ENCODE measurements around the gene FAAP20.

The FAAP20 gene

DNA sequence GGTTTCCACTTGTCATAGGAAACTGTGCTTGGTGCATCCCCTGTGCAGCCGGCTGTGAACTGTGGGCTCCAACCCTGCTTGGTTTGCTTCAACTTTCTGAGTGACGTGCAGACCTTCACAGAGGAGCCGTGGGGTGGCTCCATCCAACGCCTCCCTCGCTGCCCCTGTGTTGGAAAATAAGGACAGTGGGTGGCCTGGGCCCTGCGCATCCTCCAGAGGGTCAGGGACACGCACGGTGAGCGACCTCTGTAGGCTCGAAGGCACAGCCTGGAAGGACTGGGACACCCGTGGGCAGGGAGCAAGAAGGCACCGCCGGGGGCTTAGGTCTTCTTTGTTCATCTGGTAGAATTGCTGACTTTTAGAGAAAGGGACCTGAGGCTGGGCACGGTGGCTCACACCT lies 6.5 kb upstream of the FAAP20 start:
- no peak overlapping the region for H3K27ac ChIP-seq (ENCODE audit: insufficient read depth, low read depth, low read length, poor library complexity, severe bottlenecking)
- no peaks in the 10 kb centered on the region for H3K36me3 ChIP-seq (ENCODE audit: control insufficient read depth, insufficient read depth, low read length)
- peaks cover 8% of the 10 kb centered on the region for H3K27me3 ChIP-seq (ENCODE audit: control insufficient read depth, insufficient read depth, low read length, poor library complexity, severe bottlenecking)
- WGBS, 2 experiments: 90 to 91% methylated on average over 14 of the region's 14 CpGs
- peaks cover 17% of the 10 kb centered on the region for H3K4me1 ChIP-seq (ENCODE audit: control insufficient read depth, insufficient read depth, low read length)
- H3K9me3 ChIP-seq (ENCODE audit: control insufficient read depth, low read length): no peaks in the 10 kb centered on the region
- no peak overlapping the region for H3K4me3 ChIP-seq (ENCODE audit: insufficient read depth, low read depth, low read length)

GRCh38 chr1:2200308-2200943 lies 5.9 kb upstream of the FAAP20 start:
- no peaks in the 10 kb centered on the region for H3K36me3 ChIP-seq (ENCODE audit: control insufficient read depth, insufficient read depth, low read length)
- H3K4me1 ChIP-seq (ENCODE audit: control insufficient read depth, insufficient read depth, low read length): peaks cover 17% of the 10 kb centered on the region
- WGBS, 2 experiments: 84 to 89% methylated on average over 21 of the region's 21 CpGs
- H3K4me3 ChIP-seq (ENCODE audit: insufficient read depth, low read depth, low read length): no peak overlapping the region
- no peaks in the 10 kb centered on the region for H3K9me3 ChIP-seq (ENCODE audit: control insufficient read depth, low read length)
- H3K27me3 ChIP-seq (ENCODE audit: control insufficient read depth, insufficient read depth, low read length, poor library complexity, severe bottlenecking): peaks cover 2% of the 10 kb centered on the region
- no peak overlapping the region for H3K27ac ChIP-seq (ENCODE audit: insufficient read depth, low read depth, low read length, poor library complexity, severe bottlenecking)

GRCh38 chr1:2199042-2199810 lies 4.7 kb upstream of the FAAP20 start:
- Histone ChIP-seq H3K27ac (ENCODE audit: insufficient read depth, low read depth, low read length, poor library complexity, severe bottlenecking) (peak overlapping the region; percentile 18), H3K27me3 (ENCODE audit: control insufficient read depth, insufficient read depth, low read length, poor library complexity, severe bottlenecking) (no peaks in the 10 kb centered on the region), H3K4me3 (ENCODE audit: insufficient read depth, low read depth, low read length) (peak overlapping the region; percentile 36), H3K36me3 (ENCODE audit: control insufficient read depth, insufficient read depth, low read length) (no peaks in the 10 kb centered on the region), H3K4me1 (ENCODE audit: control insufficient read depth, insufficient read depth, low read length) (peaks cover 14% of the 10 kb centered on the region), H3K9me3 (ENCODE audit: control insufficient read depth, low read length) (no peaks in the 10 kb centered on the region)
- WGBS, 2 experiments: 36 to 38% methylated on average over 24 of the region's 24 CpGs

DNA sequence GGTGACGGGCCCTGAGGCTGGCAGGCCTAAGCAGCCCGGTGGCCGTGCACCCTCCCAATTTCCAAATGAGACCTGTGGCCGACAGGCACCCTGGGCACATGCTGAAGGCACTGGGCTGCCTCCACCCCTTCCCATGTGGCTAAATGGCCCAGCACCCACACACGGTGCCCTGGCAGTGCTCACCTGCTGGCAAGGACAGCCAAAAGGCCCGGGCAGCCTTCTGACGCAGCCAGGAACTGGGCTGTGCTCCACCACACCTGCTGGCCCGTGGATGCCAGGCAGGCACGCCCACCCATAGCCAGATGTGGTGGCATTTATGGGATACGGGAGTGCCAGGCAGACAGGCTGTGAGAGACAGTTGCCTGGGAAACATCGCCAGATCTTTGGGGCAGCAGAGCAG lies 4.0 kb upstream of the FAAP20 start:
- Histone ChIP-seq H3K36me3 (ENCODE audit: control insufficient read depth, insufficient read depth, low read length) (no peaks in the 10 kb centered on the region), H3K4me1 (ENCODE audit: control insufficient read depth, insufficient read depth, low read length) (peaks cover 14% of the 10 kb centered on the region), H3K27ac (ENCODE audit: insufficient read depth, low read depth, low read length, poor library complexity, severe bottlenecking) (no peak overlapping the region), H3K4me3 (ENCODE audit: insufficient read depth, low read depth, low read length) (no peak overlapping the region), H3K9me3 (ENCODE audit: control insufficient read depth, low read length) (no peaks in the 10 kb centered on the region), H3K27me3 (ENCODE audit: control insufficient read depth, insufficient read depth, low read length, poor library complexity, severe bottlenecking) (no peaks in the 10 kb centered on the region)
- 94 to 96% methylated on average over 11 of the region's 11 CpGs for WGBS, 2 experiments

GRCh38 chr1:2197707-2198165 lies 3.2 kb upstream of the FAAP20 start:
- Histone ChIP-seq H3K4me3 (ENCODE audit: insufficient read depth, low read depth, low read length) (no peak overlapping the region), H3K4me1 (ENCODE audit: control insufficient read depth, insufficient read depth, low read length) (peaks cover 22% of the 10 kb centered on the region), H3K27ac (ENCODE audit: insufficient read depth, low read depth, low read length, poor library complexity, severe bottlenecking) (no peak overlapping the region), H3K36me3 (ENCODE audit: control insufficient read depth, insufficient read depth, low read length) (no peaks in the 10 kb centered on the region), H3K9me3 (ENCODE audit: control insufficient read depth, low read length) (no peaks in the 10 kb centered on the region), H3K27me3 (ENCODE audit: control insufficient read depth, insufficient read depth, low read length, poor library complexity, severe bottlenecking) (no peaks in the 10 kb centered on the region)
- 92 to 95% methylated on average over 10 of the region's 10 CpGs for WGBS, 2 experiments

GRCh38 chr1:2196901-2197638 lies 2.5 kb upstream of the FAAP20 start:
- WGBS, 2 experiments: 90 to 93% methylated on average over 17 of the region's 17 CpGs
- H3K36me3 ChIP-seq (ENCODE audit: control insufficient read depth, insufficient read depth, low read length): no peaks in the 10 kb centered on the region

GRCh38 chr1:2195785-2196184 lies 1.2 kb upstream of the FAAP20 start:
- H3K27ac ChIP-seq (ENCODE audit: insufficient read depth, low read depth, low read length, poor library complexity, severe bottlenecking): no peak overlapping the region
- WGBS, 2 experiments: 88 to 90% methylated on average over 11 of the region's 11 CpGs
- peaks cover 26% of the 10 kb centered on the region for H3K4me1 ChIP-seq (ENCODE audit: control insufficient read depth, insufficient read depth, low read length)

More at GRCh38 chr1:2196901-2197638, 2.5 kb upstream of the FAAP20 start:
- H3K27me3 ChIP-seq (ENCODE audit: control insufficient read depth, insufficient read depth, low read length, poor library complexity, severe bottlenecking): no peaks in the 10 kb centered on the region
- H3K27ac ChIP-seq (ENCODE audit: insufficient read depth, low read depth, low read length, poor library complexity, severe bottlenecking): no peak overlapping the region
- no peak overlapping the region for H3K4me3 ChIP-seq (ENCODE audit: insufficient read depth, low read depth, low read length)
- no peaks in the 10 kb centered on the region for H3K9me3 ChIP-seq (ENCODE audit: control insufficient read depth, low read length)
- peaks cover 23% of the 10 kb centered on the region for H3K4me1 ChIP-seq (ENCODE audit: control insufficient read depth, insufficient read depth, low read length)

DNA sequence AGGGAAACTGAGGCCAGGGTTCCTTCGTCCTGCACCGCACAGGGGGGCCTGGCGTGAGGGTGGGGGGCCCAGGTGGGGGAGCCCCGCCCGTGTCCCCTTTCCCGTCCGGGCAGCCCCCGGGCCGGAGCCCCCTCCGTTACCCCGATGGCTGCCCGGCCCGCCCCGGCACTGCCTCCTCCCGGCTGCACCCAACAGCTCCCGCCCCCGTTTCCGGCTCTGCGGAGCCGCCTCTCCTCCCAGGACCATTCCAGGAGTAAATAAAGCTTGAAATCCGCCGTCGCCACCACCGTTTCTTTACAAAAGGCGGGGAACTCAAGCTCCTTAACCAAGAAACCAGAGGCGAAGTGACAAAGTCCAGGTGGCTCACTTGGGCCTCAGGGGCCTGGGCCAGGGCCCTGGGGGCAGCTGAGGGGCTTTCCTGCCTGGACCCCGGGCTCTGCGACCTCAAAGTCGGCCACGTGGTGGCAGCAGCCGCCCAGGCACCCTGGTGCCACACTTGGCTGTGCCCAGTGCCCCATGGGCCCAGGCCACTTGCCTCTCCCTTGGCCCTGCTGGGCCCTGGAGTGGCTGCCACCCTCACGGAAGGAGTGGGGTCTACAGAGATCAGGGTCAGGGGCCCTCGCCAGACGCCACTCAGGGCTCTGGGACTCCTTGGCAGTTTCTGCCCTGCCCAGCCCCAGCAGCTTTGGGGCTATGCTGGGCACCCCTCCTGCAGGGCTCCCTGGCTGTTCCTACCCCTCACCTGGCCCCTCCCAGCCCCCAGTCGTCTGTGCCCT lies 514 bp upstream of the FAAP20 start:
- Histone ChIP-seq H3K36me3 (ENCODE audit: control insufficient read depth, insufficient read depth, low read length) (no peaks in the 10 kb centered on the region), H3K9me3 (ENCODE audit: control insufficient read depth, low read length) (no peaks in the 10 kb centered on the region), H3K4me3 (ENCODE audit: insufficient read depth, low read depth, low read length) (peak overlapping the region; percentile 53), H3K4me1 (ENCODE audit: control insufficient read depth, insufficient read depth, low read length) (peaks cover 25% of the 10 kb centered on the region), H3K27ac (ENCODE audit: insufficient read depth, low read depth, low read length, poor library complexity, severe bottlenecking) (peak overlapping the region; percentile 1), H3K27me3 (ENCODE audit: control insufficient read depth, insufficient read depth, low read length, poor library complexity, severe bottlenecking) (no peaks in the 10 kb centered on the region)
- 4% methylated on average over 35 of the region's 35 CpGs for WGBS, 2 experiments

More at GRCh38 chr1:2195785-2196184, 1.2 kb upstream of the FAAP20 start:
- Histone ChIP-seq H3K4me3 (ENCODE audit: insufficient read depth, low read depth, low read length) (no peak overlapping the region), H3K27me3 (ENCODE audit: control insufficient read depth, insufficient read depth, low read length, poor library complexity, severe bottlenecking) (no peaks in the 10 kb centered on the region), H3K9me3 (ENCODE audit: control insufficient read depth, low read length) (no peaks in the 10 kb centered on the region), H3K36me3 (ENCODE audit: control insufficient read depth, insufficient read depth, low read length) (no peaks in the 10 kb centered on the region)

- 72 to 75% methylated on average over 44 of the region's 44 CpGs for WGBS, 2 experiments
- Histone ChIP-seq H3K36me3 (ENCODE audit: control insufficient read depth, insufficient read depth, low read length) (no peaks in the 10 kb centered on the region), H3K4me3 (ENCODE audit: insufficient read depth, low read depth, low read length) (peak overlapping the region; percentile 53), H3K27ac (ENCODE audit: insufficient read depth, low read depth, low read length, poor library complexity, severe bottlenecking) (no peak overlapping the region), H3K27me3 (ENCODE audit: control insufficient read depth, insufficient read depth, low read length, poor library complexity, severe bottlenecking) (no peaks in the 10 kb centered on the region), H3K4me1 (ENCODE audit: control insufficient read depth, insufficient read depth, low read length) (peaks cover 30% of the 10 kb centered on the region), H3K9me3 (ENCODE audit: control insufficient read depth, low read length) (no peaks in the 10 kb centered on the region)
Measured at GRCh38 chr1:2193514-2194281, 874 bp downstream of the FAAP20 start.
